Measurements from ENCODE around the gene SLC12A2.

GRCh38 chr5:128174951-128175350 is 91.4 kb downstream of the SLC12A2 start:
- TF ChIP-seq ZBTB33 (IDR thresholded peaks at IDR 0.05; ENCODE audit: extremely low read depth, insufficient replicate concordance, low read length) (no peak), SIN3A (IDR thresholded peaks at IDR 0.05; ENCODE audit: low read depth) (no peak), MAX (IDR thresholded peaks at IDR 0.05) (no peak), CTCF (IDR thresholded peaks at IDR 0.05 in 2 of 3, conservative IDR thresholded peaks at IDR 0.05 in 1 of 3; ENCODE audit: borderline replicate concordance in 1 of 3, insufficient read depth in 1 of 3, low read depth in 2 of 3, low read length in 2 of 3) (no peak), EZH2 (IDR thresholded peaks at IDR 0.05) (no peak), POLR2AphosphoS5 (IDR thresholded peaks at IDR 0.05; ENCODE audit: low read depth, low read length) (no peak), REST (IDR thresholded peaks at IDR 0.05; ENCODE audit: low read depth) (no peak), RAD21 (IDR thresholded peaks at IDR 0.05; ENCODE audit: low read depth) (no peak), EGR1 (IDR thresholded peaks at IDR 0.05; ENCODE audit: low read depth) (no peak), ZNF274 (IDR thresholded peaks at IDR 0.05; ENCODE audit: low read depth, low read length) (no peak), CEBPB (IDR thresholded peaks at IDR 0.05; ENCODE audit: low read depth) (no peak), POLR2A (IDR thresholded peaks at IDR 0.05; ENCODE audit: borderline replicate concordance, extremely low read depth, insufficient read depth, insufficient read length) (no peak), EZH2phosphoT487 (IDR thresholded peaks at IDR 0.05; ENCODE audit: borderline replicate concordance) (no peak), ZFX (IDR thresholded peaks at IDR 0.05) (no peak)

Measured in HCT116 (cell line).